ENCODE data around the gene TUBE1. TPM values are rescaled to one million over a fixed set of nuclear protein-coding genes. Genes with fewer than 3 reads are reported as not detected.

TUBE1 gene
- total RNA-seq, 1 experiment from 2014 or later, result 42.5 TPM

- H3K4me3 ChIP-seq (replicated peaks in 1 of 2; ENCODE audit: low read depth in 1 of 2, low read length in 2 of 2), result peak overlapping the region; percentile 61 to 72
- RAD21 ChIA-PET (ENCODE audit: low non-redundant PET in 1 of 2, low total read pairs in 2 of 2, uncharacterized antibody in 2 of 2, unreplicated experiment in 2 of 2), result interaction anchor here (0.7 to 1.0 kb wide), 3 partner anchors 13 to 334 kb away, joined by 3 to 8 read pairs (median 4); no protein-coding TSS in a partner anchor
- peak overlapping the region; percentile 44; the same call in 1 of the 2 replicates for H3K27ac ChIP-seq (ENCODE audit: low read depth, low read length)
- peak overlapping the region; percentile 86 for H3K4me2 ChIP-seq (ENCODE audit: low read length)
- peak overlapping the region; percentile 100 for H2AFZ ChIP-seq (ENCODE audit: low read depth, low read length, poor library complexity, severe bottlenecking)
- POLR2A ChIA-PET, result interaction anchor here (0.9 to 1.2 kb wide), 2 partner anchors 333 to 784 kb away, joined by 3 read pairs; a partner anchor contains a TSS
- no peaks in the 10 kb centered on the region for H3K36me3 ChIP-seq (ENCODE audit: control insufficient read depth in 1 of 2, insufficient read depth in 2 of 2, low read length in 2 of 2)
- DNase-seq (ENCODE audit: low read depth, low spot score) (peak; percentile 82), ATAC-seq (peak; percentile 95)
- no peaks in the 10 kb centered on the region for H3K9me2 ChIP-seq (ENCODE audit: insufficient read depth)
- H3K9me3 ChIP-seq (ENCODE audit: control insufficient read depth in 1 of 2, insufficient read depth in 1 of 2, low read depth in 1 of 2, low read length in 2 of 2), result no peaks in the 10 kb centered on the region
- H3K4me1 ChIP-seq (ENCODE audit: control insufficient read depth in 1 of 2, insufficient read depth in 2 of 2, low read length in 2 of 2), result 0 out of 4 replicates have a peak, but pooled peaks cover 0 to 4% of the 10 kb centered on the region in 2 experiments
- peak overlapping the region; percentile 71 for H3K9ac ChIP-seq (ENCODE audit: low read length)
- BruUV-seq (replicated peaks), result TSS peak; percentile 42
- H3K27me3 ChIP-seq (ENCODE audit: insufficient read depth, low read length), result no peaks in the 10 kb centered on the region
- CTCF ChIA-PET, result interaction anchor here (0.7 to 1.5 kb wide), 10 partner anchors 21 to 1032 kb away, joined by 3 to 22 read pairs (median 4); partner anchors contain the start of gene TRAF3IP2
- intact Hi-C loops (cut with micrococcal nuclease), result loop anchor here (1.0 to 5.0 kb wide), 4 partner anchors 46 to 784 kb away; a partner anchor contains a TSS
- H4K20me1 ChIP-seq (ENCODE audit: insufficient read depth), result no peaks in the 10 kb centered on the region
- no peaks in the 10 kb centered on the region for H3K79me2 ChIP-seq (ENCODE audit: insufficient read depth, low read length)
- TF ChIP-seq REST (IDR thresholded peaks at IDR 0.05; ENCODE audit: low read depth), result no peak
- no peak for TF ChIP-seq JUND (IDR thresholded peaks at IDR 0.05)
- TF ChIP-seq SIN3A (IDR thresholded peaks at IDR 0.05; ENCODE audit: low read depth), result peak; percentile 23; the same call in 1 of the 2 replicates
- TF ChIP-seq FOSL1 (IDR thresholded peaks at IDR 0.05; ENCODE audit: low read depth), result no peak
- peak; percentile 64; the same call in 1 of the 2 replicates for TF ChIP-seq POLR2AphosphoS5 (IDR thresholded peaks at IDR 0.05; ENCODE audit: low read depth, low read length)
- peak; percentile 81 for TF ChIP-seq YY1 (IDR thresholded peaks at IDR 0.05; ENCODE audit: extremely low read depth, insufficient replicate concordance, low read depth, low read length)
- TF ChIP-seq SRF (IDR thresholded peaks at IDR 0.05; ENCODE audit: low read depth), result no peak
- TF ChIP-seq CTCF (IDR thresholded peaks at IDR 0.05 in 2 of 3, conservative IDR thresholded peaks at IDR 0.05 in 1 of 3; ENCODE audit: borderline replicate concordance in 1 of 3, insufficient read depth in 1 of 3, low read depth in 2 of 3, low read length in 2 of 3), result peak; percentile 94 to 98 (median 96)
- peak; percentile 23; the same call in 1 of the 2 replicates for TF ChIP-seq CEBPB (IDR thresholded peaks at IDR 0.05; ENCODE audit: low read depth)
- no peak for TF ChIP-seq ZNF274 (IDR thresholded peaks at IDR 0.05; ENCODE audit: low read depth, low read length)
- TF ChIP-seq RAD21 (IDR thresholded peaks at IDR 0.05; ENCODE audit: low read depth), result peak; percentile 98
- no peak for TF ChIP-seq ELF1 (IDR thresholded peaks at IDR 0.05; ENCODE audit: borderline replicate concordance, low read depth)
- TF ChIP-seq MAX (IDR thresholded peaks at IDR 0.05), result peak; percentile 21; the same call in 1 of the 2 replicates
- no peak for TF ChIP-seq EZH2phosphoT487 (IDR thresholded peaks at IDR 0.05; ENCODE audit: borderline replicate concordance)
- TF ChIP-seq TCF7L2 (IDR thresholded peaks at IDR 0.05; ENCODE audit: borderline replicate concordance, extremely low read depth, insufficient read depth, insufficient read length), result peak; percentile 35
- TF ChIP-seq ATF3 (IDR thresholded peaks at IDR 0.05), result no peak
- TF ChIP-seq EGR1 (IDR thresholded peaks at IDR 0.05; ENCODE audit: low read depth), result peak; percentile 48
- peak; percentile 4; the same call in 1 of the 2 replicates for TF ChIP-seq SP1 (IDR thresholded peaks at IDR 0.05; ENCODE audit: low read depth)
- no peak for TF ChIP-seq ZFX (IDR thresholded peaks at IDR 0.05)
- peak; percentile 61 for TF ChIP-seq CBX3 (IDR thresholded peaks at IDR 0.05; ENCODE audit: low read depth)
- peak; percentile 23 for TF ChIP-seq POLR2A (IDR thresholded peaks at IDR 0.05; ENCODE audit: borderline replicate concordance, extremely low read depth, insufficient read depth, insufficient read length)
Measured at GRCh38 chr6:112043032-112044007, 44.0 kb downstream of the TUBE1 start.

Measured in HCT116 (cell line).